HL-60 (cell line): Measurements from ENCODE around the gene NXNL1.

Source experiments
- CTCF ChIP-seq: IDR thresholded peaks from one replicate; pipeline ENCODE4 v1.5.1; 2011; ENCODE audit warnings: low read length, control low read depth, inconsistent platforms; ENCODE audit not compliant: insufficient read depth
- GABPA ChIP-seq: IDR thresholded peaks from 2 replicates; pipeline ENCODE4 v1.6.1; 2012; ENCODE audit warnings: low read depth
- POLR2AphosphoS5 ChIP-seq: IDR thresholded peaks from 2 replicates; pipeline ENCODE4 v1.6.1; 2012; ENCODE audit warnings: low read depth
- SPI1 ChIP-seq: IDR thresholded peaks from 2 replicates; pipeline ENCODE4 v1.6.1; 2012; ENCODE audit warnings: low read depth, mild to moderate bottlenecking, borderline replicate concordance
- TF ChIP-seq, protein P1 (sequence below): IDR thresholded peaks from 2 replicates; pipeline ENCODE4 v1.6.1; 2012; ENCODE audit warnings: low read depth; ENCODE audit not compliant: insufficient replicate concordance

DNA sequence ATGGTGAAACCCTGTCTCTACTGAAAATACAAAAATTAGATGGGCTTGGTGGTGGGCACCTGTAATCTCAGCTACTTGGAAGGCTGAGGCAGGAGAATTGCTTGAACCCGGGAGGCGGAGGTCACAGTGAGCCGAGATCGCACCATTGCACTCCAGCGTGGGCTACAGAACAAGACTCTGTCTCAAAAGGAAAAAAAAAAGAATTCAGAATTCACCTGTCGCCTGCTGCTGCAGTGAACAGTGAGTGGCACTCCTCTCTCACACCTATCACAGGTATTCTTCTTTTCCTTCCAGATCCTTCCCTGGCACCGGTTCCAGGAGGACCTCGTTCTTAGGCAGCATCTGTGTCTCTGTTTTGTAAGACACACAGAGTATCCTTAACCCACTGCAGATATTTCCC is 46.6 kb downstream of the NXNL1 start:
- TF ChIP-seq, protein P1, sequence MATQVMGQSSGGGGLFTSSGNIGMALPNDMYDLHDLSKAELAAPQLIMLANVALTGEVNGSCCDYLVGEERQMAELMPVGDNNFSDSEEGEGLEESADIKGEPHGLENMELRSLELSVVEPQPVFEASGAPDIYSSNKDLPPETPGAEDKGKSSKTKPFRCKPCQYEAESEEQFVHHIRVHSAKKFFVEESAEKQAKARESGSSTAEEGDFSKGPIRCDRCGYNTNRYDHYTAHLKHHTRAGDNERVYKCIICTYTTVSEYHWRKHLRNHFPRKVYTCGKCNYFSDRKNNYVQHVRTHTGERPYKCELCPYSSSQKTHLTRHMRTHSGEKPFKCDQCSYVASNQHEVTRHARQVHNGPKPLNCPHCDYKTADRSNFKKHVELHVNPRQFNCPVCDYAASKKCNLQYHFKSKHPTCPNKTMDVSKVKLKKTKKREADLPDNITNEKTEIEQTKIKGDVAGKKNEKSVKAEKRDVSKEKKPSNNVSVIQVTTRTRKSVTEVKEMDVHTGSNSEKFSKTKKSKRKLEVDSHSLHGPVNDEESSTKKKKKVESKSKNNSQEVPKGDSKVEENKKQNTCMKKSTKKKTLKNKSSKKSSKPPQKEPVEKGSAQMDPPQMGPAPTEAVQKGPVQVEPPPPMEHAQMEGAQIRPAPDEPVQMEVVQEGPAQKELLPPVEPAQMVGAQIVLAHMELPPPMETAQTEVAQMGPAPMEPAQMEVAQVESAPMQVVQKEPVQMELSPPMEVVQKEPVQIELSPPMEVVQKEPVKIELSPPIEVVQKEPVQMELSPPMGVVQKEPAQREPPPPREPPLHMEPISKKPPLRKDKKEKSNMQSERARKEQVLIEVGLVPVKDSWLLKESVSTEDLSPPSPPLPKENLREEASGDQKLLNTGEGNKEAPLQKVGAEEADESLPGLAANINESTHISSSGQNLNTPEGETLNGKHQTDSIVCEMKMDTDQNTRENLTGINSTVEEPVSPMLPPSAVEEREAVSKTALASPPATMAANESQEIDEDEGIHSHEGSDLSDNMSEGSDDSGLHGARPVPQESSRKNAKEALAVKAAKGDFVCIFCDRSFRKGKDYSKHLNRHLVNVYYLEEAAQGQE, result no peak
- TF ChIP-seq CTCF, result no peak
- TF ChIP-seq POLR2AphosphoS5, result no peak
- no peak for TF ChIP-seq GABPA
- TF ChIP-seq SPI1, result no peak
